A549 (cell line): ENCODE measurements around the gene DKC1. TPM values are rescaled to one million over a fixed set of nuclear protein-coding genes. Genes with fewer than 3 reads are reported as not detected.
A peak's percentile ranks its signal among the peaks of the same experiment; 100 is the strongest.

Experiments
- ATAC-seq, 2 experiments: fragments of 200-7000 bp in 1 of 2; fragments of >200 bp in 1 of 2; cut with Nextera tagmentation in 1 of 2; cut with Tn5 transposase in 1 of 2; 3 replicates each; pipeline versions ENCODE4 v1.8.0 to v1.9.1; 2018 to 2020; ENCODE audit warnings: mild to moderate bottlenecking in 1 of 2, moderate library complexity in 1 of 2
- CTCF ChIA-PET: fragments of 300-600 bp; sonication (Branson Sonifier 250); formaldehyde crosslinking; extraction: SDS; loops from one replicate; lab custom pipeline; 2021; ENCODE audit warnings: antibody characterized with exemption, inconsistent platforms; lab: Yijun Ruan, JAX
- POLR2A ChIA-PET: fragments of 350-600 bp; formaldehyde crosslinking; extraction: SDS; loops from one replicate; lab custom pipeline; 2021; ENCODE audit warnings: antibody characterized with exemption, inconsistent platforms; lab: Yijun Ruan, JAX
- DNase-seq, 2 experiments: peaks; one replicate each; pipeline versions ENCODE4 v3.0.0 to v3.0.0-alpha.2; 2011 to 2016; ENCODE audit warnings: low read depth in 1 of 2, low spot score in 1 of 2
- FAIRE-seq: peaks from 2 replicates; lab custom pipeline; 2011; peaks lifted over from hg19 to GRCh38; lab: Jason Lieb, UNC
- H3K27ac ChIP-seq, 2 experiments: fragments of >200 bp; sonication (Bioruptor Twin); formaldehyde crosslinking; 3 replicates each; pipeline ENCODE4 v1.5.1; 2016 to 2017
- H3K4me1 ChIP-seq: fragments of >200 bp; sonication (Bioruptor Twin); formaldehyde crosslinking; 3 replicates; pipeline ENCODE4 v1.6.1; 2016
- H3K4me2 ChIP-seq: fragments of >200 bp; sonication (Bioruptor Twin); formaldehyde crosslinking; 3 replicates; pipeline ENCODE4 v1.6.1; 2016
- H3K4me3 ChIP-seq: fragments of >200 bp; sonication (Bioruptor Twin); formaldehyde crosslinking; 3 replicates; pipeline ENCODE4 v1.5.1; 2016
- H3K9me3 ChIP-seq: fragments of >200 bp; sonication (Bioruptor Twin); formaldehyde crosslinking; 3 replicates; pipeline ENCODE4 v1.6.1; 2016
- BHLHE40 ChIP-seq: IDR thresholded peaks from 2 replicates; pipeline ENCODE4 v1.6.1; 2012; ENCODE audit warnings: low read depth, low read length, inconsistent platforms
- CBX8 ChIP-seq: fragments of 200-600 bp; sonication (generic); IDR thresholded peaks from 2 replicates; pipeline ENCODE4 v1.6.1; 2016
- ESRRA ChIP-seq: fragments of 150-350 bp; IDR thresholded peaks from 2 replicates; pipeline ENCODE4 v1.6.1; 2014; ENCODE audit warnings: mild to moderate bottlenecking, low read length, borderline replicate concordance
- GATA3 ChIP-seq: IDR thresholded peaks from 2 replicates; pipeline ENCODE4 v1.6.1; 2012; ENCODE audit warnings: borderline replicate concordance
- HDAC2 ChIP-seq: fragments of 200-600 bp; sonication (generic); IDR thresholded peaks from 2 replicates; pipeline ENCODE4 v1.6.1; 2016
- JUN ChIP-seq, 2 experiments: fragments of >200 bp; sonication (Bioruptor Twin); formaldehyde crosslinking; IDR thresholded peaks; 2 replicates in 1 of 2; 3 replicates in 1 of 2; pipeline ENCODE4 v1.6.1; 2016 to 2017
- KDM1A ChIP-seq: fragments of 200-600 bp; sonication (generic); IDR thresholded peaks from 2 replicates; pipeline ENCODE4 v1.6.1; 2016; ENCODE audit warnings: low read depth, mild to moderate bottlenecking
- MAFK ChIP-seq: fragments of 450-650 bp; IDR thresholded peaks from 2 replicates; pipeline ENCODE4 v1.6.1; 2014; ENCODE audit not compliant: partially characterized antibody
- RNF2 ChIP-seq: fragments of 200-600 bp; sonication (generic); IDR thresholded peaks from 2 replicates; pipeline ENCODE4 v1.6.1; 2016; ENCODE audit warnings: low read depth, mild to moderate bottlenecking, antibody characterized with exemption, moderate library complexity, borderline replicate concordance
- WGBS: methylation state at CpG from one replicate; pipeline ENCODE4 v1.1.6; 2017; ENCODE audit errors: missing lambda C conversion rate; 5-methylcytosine and 5-hydroxymethylcytosine counted together
- polyA plus RNA-seq, 4 experiments: library from polyadenylated mRNA; depleted of rRNA in 3 of 4; stranded (reverse); fragments of >200 nt; fragmentation: RNase III in 1 of 4; extraction: RNeasy Plus Mini Kit Qiagen cat#74134 plus additional on column Dnase treatment in 1 of 4; gene quantifications; 2 replicates in 3 of 4; 3 replicates in 1 of 4; pipeline ENCODE4 v1.2.3, GENCODE V29; 2011 to 2017
- TF ChIP-seq, protein P1 (sequence below): fragments of 450-650 bp; IDR thresholded peaks from 2 replicates; pipeline ENCODE4 v1.6.1; 2014; ENCODE audit warnings: antibody characterized with exemption
- TF ChIP-seq, protein P2 (sequence below): fragments of 250-450 bp; sonication (Bioruptor Pico); IDR thresholded peaks from 2 replicates; pipeline ENCODE4 v1.5.0; 2021; ENCODE audit warnings: mild to moderate bottlenecking, moderate library complexity, borderline replicate concordance
- TF ChIP-seq, protein P3 (sequence below): fragments of >200 bp; sonication (Bioruptor Twin); formaldehyde crosslinking; IDR thresholded peaks from 3 replicates; pipeline ENCODE4 v1.6.1; 2016
- TF ChIP-seq, protein P4 (sequence below): fragments of 150-350 bp; IDR thresholded peaks from 2 replicates; pipeline ENCODE4 v1.6.1; 2014; ENCODE audit warnings: low read depth, mild to moderate bottlenecking, low read length
- TF ChIP-seq, protein P5 (sequence below): IDR thresholded peaks from 2 replicates; pipeline ENCODE4 v1.6.1; 2012
- TF ChIP-seq, protein P6 (sequence below): fragments of 250-450 bp; sonication (Bioruptor Pico); IDR thresholded peaks from 2 replicates; pipeline ENCODE4 v1.5.0; 2020; ENCODE audit warnings: low read depth, mild to moderate bottlenecking, moderate library complexity
- TF ChIP-seq, protein P7 (sequence below): fragments of 200-600 bp; sonication (generic); IDR thresholded peaks from 2 replicates; pipeline ENCODE4 v1.6.1; 2016; ENCODE audit warnings: antibody characterized with exemption, mild to moderate bottlenecking, moderate library complexity

The DKC1 gene
- polyA plus RNA-seq, 2 of the 4 experiments (the other 2 are of a cell fraction), result 166 to 209 TPM

DNA sequence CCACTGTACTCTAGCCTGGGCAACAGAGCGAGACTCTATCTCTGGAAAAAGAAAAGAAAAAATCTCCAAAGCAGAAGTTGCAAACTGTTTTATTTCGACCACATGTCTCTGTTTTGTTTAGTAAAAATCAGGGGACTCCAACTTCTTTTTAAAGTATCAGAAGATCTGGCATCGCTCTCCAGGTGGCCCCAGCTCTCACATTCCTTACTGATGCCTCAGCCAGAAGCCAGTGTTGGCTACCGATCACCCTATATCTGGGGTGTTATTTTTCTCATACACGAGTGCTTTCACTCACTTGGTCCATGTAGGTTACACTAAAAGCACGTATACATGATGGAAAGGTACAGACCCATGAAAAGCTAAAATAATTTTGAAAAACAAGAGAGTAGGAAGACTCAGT, 34.3 kb downstream of the DKC1 start:
- ChIA-PET CTCF (interaction anchor here (1.1 kb wide), 1 partner anchor 44 kb away, joined by 3 read pairs; no protein-coding TSS in a partner anchor), POLR2A (no interaction called here)
- WGBS, result 52% methylated on average over 6 of the region's 6 CpGs
- Histone ChIP-seq H3K4me3 (no peak overlapping the region), H3K4me2 (peak overlapping the region; percentile 44), H3K4me1 (peaks cover 67% of the 10 kb centered on the region), H3K27ac (peak overlapping the region; percentile 24 to 47; a peak in 3 of 6 replicates), H3K9me3 (no peaks in the 10 kb centered on the region)
- ATAC-seq (no peak), DNase-seq (no peak), FAIRE-seq (peak; percentile 96)
- TF ChIP-seq, protein P1, sequence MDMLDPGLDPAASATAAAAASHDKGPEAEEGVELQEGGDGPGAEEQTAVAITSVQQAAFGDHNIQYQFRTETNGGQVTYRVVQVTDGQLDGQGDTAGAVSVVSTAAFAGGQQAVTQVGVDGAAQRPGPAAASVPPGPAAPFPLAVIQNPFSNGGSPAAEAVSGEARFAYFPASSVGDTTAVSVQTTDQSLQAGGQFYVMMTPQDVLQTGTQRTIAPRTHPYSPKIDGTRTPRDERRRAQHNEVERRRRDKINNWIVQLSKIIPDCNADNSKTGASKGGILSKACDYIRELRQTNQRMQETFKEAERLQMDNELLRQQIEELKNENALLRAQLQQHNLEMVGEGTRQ, result no peak

DNA sequence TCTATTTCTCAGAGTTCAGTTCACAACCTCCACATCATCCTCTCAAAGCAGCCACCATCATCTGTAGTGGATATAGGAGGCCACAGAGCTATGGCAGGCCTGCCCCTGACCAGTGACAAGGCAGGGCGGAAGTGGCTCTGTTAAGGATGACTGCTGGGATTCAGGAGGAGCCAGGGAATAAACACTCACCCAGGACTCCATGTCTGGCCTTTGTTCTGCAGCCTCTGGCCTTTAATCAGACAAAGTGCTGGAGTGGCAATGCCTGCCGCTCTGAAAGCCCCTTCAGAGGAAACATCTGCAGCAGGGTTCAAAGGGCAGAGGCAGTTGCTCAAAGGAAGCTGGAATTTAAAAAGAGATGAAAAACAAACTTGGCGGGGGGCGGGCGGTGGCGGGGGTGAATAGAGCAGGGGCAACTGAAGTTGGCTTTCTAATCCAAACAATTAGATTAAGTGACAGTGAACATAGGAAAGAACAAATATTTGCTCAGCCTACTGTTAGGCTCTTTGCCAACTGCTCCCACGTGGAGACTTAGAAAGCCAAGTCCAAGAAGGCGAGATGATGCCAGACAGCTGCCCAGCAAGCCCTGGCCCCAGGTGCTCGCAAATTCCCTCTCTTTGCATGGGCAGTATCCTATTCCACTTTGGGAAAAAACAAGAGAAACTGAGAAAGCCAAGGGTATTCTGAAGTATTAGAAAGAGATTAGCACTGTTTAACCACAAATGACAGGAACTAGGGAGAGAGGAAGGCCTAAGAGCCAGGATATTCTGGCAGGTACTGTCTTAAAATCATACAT, 37.1 kb downstream of the DKC1 start:
- DNase-seq, result peak; percentile 73 to 80
- H3K4me2 ChIP-seq, result peak overlapping the region; percentile 72
- H3K4me1 ChIP-seq, result peaks cover 52% of the 10 kb centered on the region
- no peak overlapping the region for H3K4me3 ChIP-seq
- TF ChIP-seq JUN (IDR thresholded peaks at IDR 0.05), result peak in 1 of 2 experiments; percentile 62; a peak in 2 of 5 replicates
- TF ChIP-seq, protein P2, sequence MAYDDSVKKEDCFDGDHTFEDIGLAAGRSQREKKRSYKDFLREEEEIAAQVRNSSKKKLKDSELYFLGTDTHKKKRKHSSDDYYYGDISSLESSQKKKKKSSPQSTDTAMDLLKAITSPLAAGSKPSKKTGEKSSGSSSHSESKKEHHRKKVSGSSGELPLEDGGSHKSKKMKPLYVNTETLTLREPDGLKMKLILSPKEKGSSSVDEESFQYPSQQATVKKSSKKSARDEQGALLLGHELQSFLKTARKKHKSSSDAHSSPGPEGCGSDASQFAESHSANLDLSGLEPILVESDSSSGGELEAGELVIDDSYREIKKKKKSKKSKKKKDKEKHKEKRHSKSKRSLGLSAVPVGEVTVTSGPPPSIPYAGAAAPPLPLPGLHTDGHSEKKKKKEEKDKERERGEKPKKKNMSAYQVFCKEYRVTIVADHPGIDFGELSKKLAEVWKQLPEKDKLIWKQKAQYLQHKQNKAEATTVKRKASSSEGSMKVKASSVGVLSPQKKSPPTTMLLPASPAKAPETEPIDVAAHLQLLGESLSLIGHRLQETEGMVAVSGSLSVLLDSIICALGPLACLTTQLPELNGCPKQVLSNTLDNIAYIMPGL (CRISPR knock-in tag), result no peak
- TF ChIP-seq MAFK, result no peak
- TF ChIP-seq, protein P3, sequence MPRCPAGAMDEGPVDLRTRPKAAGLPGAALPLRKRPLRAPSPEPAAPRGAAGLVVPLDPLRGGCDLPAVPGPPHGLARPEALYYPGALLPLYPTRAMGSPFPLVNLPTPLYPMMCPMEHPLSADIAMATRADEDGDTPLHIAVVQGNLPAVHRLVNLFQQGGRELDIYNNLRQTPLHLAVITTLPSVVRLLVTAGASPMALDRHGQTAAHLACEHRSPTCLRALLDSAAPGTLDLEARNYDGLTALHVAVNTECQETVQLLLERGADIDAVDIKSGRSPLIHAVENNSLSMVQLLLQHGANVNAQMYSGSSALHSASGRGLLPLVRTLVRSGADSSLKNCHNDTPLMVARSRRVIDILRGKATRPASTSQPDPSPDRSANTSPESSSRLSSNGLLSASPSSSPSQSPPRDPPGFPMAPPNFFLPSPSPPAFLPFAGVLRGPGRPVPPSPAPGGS, result no peak
- no peak for TF ChIP-seq KDM1A
- TF ChIP-seq, protein P4, sequence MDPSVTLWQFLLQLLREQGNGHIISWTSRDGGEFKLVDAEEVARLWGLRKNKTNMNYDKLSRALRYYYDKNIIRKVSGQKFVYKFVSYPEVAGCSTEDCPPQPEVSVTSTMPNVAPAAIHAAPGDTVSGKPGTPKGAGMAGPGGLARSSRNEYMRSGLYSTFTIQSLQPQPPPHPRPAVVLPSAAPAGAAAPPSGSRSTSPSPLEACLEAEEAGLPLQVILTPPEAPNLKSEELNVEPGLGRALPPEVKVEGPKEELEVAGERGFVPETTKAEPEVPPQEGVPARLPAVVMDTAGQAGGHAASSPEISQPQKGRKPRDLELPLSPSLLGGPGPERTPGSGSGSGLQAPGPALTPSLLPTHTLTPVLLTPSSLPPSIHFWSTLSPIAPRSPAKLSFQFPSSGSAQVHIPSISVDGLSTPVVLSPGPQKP, result no peak
- no peak for TF ChIP-seq BHLHE40
- TF ChIP-seq GATA3, result peak; percentile 70; the same call in 1 of the 2 replicates
- TF ChIP-seq, protein P5, sequence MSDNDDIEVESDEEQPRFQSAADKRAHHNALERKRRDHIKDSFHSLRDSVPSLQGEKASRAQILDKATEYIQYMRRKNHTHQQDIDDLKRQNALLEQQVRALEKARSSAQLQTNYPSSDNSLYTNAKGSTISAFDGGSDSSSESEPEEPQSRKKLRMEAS, result peak; percentile 60
- POLR2A ChIA-PET, result interaction anchor here (0.6 to 1.3 kb wide), 2 partner anchors 37 to 196 kb away, joined by 3 read pairs; no protein-coding TSS in a partner anchor
- WGBS, result 7% methylated on average over 8 of the region's 9 CpGs
- CTCF ChIA-PET, result interaction anchor here (0.5 to 0.6 kb wide), 2 partner anchors 51 to 1086 kb away, joined by 3 to 4 read pairs; no protein-coding TSS in a partner anchor
- ATAC-seq, result peak; percentile 90 to 92
- peak; percentile 61 for FAIRE-seq
- no peaks in the 10 kb centered on the region for H3K9me3 ChIP-seq
- H3K27ac ChIP-seq, result peak overlapping the region; percentile 71 to 83

DNA sequence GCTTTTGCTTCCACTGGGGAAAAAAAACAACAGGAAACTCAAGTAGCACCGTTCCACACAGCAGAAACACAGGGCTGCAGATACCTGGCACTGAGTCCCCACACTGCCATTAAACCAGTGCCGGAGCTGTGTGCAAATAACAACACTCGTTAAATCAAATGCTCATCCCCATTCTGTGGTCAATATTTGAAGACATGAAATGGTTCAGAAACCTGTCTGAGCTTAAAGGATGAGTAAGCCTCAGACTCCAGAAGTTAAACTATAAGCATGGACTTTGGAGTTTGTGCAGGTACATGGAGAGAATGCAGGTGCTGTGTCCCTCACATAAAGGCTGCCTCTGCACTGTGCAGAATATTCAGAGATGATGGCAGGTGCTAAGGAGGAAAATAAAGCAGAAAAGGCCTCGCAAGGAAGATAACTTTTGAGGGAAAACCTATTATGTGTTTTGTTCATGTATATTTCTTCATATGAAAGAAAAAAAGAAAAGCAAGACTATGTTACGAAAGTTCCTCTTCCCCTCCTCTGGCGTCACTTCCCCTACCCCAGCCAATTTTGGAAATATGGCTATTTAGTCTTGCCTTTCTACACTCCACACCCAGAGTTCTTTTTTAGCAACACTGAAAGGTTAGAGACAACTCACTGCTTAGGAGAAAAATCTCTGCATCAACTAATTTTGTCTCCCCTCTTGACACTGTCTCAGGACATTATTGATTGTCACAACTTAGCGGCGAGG, 38.0 kb downstream of the DKC1 start:
- POLR2A ChIA-PET, result interaction anchor here (1.3 kb wide), 1 partner anchor 38 kb away, joined by 3 read pairs; no protein-coding TSS in a partner anchor
- peak overlapping the region; percentile 71 to 83 for H3K27ac ChIP-seq
- H3K4me3 ChIP-seq, result no peak overlapping the region
- TF ChIP-seq, protein P6, sequence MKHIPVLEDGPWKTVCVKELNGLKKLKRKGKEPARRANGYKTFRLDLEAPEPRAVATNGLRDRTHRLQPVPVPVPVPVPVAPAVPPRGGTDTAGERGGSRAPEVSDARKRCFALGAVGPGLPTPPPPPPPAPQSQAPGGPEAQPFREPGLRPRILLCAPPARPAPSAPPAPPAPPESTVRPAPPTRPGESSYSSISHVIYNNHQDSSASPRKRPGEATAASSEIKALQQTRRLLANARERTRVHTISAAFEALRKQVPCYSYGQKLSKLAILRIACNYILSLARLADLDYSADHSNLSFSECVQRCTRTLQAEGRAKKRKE, result no peak
- TF ChIP-seq RNF2 (no peak), HDAC2 (no peak), CBX8 (no peak), BHLHE40 (no peak), ESRRA (no peak)
- TF ChIP-seq, protein P3, result no peak
- TF ChIP-seq, protein P7, sequence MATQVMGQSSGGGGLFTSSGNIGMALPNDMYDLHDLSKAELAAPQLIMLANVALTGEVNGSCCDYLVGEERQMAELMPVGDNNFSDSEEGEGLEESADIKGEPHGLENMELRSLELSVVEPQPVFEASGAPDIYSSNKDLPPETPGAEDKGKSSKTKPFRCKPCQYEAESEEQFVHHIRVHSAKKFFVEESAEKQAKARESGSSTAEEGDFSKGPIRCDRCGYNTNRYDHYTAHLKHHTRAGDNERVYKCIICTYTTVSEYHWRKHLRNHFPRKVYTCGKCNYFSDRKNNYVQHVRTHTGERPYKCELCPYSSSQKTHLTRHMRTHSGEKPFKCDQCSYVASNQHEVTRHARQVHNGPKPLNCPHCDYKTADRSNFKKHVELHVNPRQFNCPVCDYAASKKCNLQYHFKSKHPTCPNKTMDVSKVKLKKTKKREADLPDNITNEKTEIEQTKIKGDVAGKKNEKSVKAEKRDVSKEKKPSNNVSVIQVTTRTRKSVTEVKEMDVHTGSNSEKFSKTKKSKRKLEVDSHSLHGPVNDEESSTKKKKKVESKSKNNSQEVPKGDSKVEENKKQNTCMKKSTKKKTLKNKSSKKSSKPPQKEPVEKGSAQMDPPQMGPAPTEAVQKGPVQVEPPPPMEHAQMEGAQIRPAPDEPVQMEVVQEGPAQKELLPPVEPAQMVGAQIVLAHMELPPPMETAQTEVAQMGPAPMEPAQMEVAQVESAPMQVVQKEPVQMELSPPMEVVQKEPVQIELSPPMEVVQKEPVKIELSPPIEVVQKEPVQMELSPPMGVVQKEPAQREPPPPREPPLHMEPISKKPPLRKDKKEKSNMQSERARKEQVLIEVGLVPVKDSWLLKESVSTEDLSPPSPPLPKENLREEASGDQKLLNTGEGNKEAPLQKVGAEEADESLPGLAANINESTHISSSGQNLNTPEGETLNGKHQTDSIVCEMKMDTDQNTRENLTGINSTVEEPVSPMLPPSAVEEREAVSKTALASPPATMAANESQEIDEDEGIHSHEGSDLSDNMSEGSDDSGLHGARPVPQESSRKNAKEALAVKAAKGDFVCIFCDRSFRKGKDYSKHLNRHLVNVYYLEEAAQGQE, result no peak

More for the DNA sequence above, 38.0 kb downstream of the DKC1 start:
- no peak for ATAC-seq
- no peak for DNase-seq
- 71% methylated on average over 8 of the region's 8 CpGs for WGBS
- Histone ChIP-seq H3K4me1 (peaks cover 52% of the 10 kb centered on the region), H3K4me2 (peak overlapping the region; percentile 72), H3K9me3 (no peaks in the 10 kb centered on the region)
- FAIRE-seq, result no peak
- CTCF ChIA-PET, result interaction anchor here (0.5 kb wide), 1 partner anchor 51 kb away, joined by 3 read pairs; no protein-coding TSS in a partner anchor
